CD4-positive, alpha-beta T cell treated with Interleukin-4 for 4 hours (primary cell): ENCODE measurements around the gene PTGDS.
A peak's percentile ranks its signal among the peaks of the same experiment; 100 is the strongest.

ENCODE experiments used
- DNase-seq: peaks from one replicate; pipeline ENCODE4 v3.0.0-alpha.2; 2020

Gene PTGDS

GRCh38 chr9:136974817-136975535 lies 2.3 kb upstream of the PTGDS start:
- peak; percentile 29 for DNase-seq

GRCh38 chr9:136975644-136976043 lies 1.7 kb upstream of the PTGDS start:
- DNase-seq, result no peak

DNA sequence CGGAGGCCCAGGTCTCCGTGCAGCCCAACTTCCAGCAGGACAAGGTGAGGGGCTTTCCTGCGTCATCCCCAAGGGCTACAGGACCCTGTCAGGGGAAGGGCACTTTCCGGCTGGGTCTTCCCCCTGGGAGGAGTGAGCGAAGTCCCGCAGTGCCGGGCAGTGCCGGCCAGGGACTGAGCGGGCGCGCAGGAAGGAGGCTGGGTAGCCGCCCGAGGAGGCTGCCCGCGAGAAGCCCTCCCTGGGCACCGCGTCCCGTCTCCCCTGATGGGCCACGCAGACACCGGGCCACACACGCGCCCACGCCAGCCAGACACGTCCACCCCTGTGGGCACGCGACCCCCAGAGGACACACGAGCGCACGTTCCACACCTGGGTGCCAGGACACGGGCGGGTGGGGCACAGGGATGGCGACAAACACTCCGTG lies 357 bp downstream of the PTGDS start:
- no peak for DNase-seq

DNA sequence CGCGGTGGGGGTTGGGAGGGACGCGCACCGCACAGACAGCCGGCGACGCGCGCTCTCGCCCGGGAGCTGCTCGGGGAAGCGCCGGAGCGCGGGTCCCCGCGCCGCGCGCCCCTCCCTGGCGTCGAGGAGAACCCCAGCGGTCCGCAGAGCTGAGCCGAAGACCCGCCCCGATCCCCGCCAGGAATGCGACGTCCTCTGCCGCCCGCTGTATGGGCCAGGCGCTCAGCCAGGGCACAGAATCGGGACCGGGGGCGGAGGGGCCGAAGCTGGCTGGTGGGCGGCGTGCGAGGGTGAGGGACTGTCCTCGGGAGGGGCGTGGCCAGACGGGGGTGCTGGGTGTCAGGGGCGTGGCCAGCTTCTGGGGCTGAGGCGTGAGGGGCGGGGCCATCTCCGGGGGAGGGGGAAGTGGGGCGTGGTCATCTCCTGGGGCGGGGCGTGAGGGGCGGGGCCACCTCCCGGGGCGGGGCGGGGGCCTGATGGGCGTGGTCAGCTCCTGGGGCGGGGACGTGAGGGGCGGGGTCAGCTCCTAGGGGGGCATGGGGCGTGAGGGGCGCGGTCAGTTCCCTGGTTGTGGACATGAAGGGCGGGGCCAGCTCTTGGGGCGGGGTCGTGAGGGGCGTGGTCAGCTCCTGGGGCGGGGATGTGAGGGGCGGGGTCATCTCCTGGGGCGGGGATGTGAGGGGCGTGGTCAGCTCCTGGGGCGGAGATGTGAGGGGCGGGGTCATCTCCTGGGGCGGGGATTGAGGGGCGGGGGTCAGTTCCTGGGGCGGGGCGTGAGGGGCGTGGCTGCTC lies 965 bp downstream of the PTGDS start:
- peak; percentile 39 for DNase-seq

DNA sequence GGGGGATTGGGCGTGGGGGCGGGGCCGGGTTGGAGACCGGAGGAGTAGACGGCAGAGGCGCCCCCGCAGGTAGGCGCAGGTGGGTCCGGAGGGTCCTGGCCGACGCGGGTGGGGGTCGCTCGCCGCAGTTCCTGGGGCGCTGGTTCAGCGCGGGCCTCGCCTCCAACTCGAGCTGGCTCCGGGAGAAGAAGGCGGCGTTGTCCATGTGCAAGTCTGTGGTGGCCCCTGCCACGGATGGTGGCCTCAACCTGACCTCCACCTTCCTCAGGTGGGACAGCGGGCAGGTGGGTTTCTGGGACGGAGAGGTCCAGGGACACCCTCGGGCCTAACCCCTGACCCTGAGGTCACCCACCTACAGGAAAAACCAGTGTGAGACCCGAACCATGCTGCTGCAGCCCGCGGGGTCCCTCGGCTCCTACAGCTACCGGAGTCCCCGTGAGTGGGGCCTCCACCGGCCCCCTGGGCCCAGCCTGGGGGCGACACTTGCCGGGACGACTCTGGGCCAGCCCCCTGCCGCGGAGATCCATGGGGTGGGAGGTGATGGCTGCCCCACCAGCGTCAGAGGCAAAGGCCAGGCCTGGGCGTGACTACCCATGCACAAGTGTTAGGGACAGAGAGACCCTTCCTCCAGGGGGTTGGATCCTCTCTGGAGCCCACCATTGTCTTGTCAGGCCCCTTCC lies 1.7 kb downstream of the PTGDS start:
- DNase-seq, result no peak

DNA sequence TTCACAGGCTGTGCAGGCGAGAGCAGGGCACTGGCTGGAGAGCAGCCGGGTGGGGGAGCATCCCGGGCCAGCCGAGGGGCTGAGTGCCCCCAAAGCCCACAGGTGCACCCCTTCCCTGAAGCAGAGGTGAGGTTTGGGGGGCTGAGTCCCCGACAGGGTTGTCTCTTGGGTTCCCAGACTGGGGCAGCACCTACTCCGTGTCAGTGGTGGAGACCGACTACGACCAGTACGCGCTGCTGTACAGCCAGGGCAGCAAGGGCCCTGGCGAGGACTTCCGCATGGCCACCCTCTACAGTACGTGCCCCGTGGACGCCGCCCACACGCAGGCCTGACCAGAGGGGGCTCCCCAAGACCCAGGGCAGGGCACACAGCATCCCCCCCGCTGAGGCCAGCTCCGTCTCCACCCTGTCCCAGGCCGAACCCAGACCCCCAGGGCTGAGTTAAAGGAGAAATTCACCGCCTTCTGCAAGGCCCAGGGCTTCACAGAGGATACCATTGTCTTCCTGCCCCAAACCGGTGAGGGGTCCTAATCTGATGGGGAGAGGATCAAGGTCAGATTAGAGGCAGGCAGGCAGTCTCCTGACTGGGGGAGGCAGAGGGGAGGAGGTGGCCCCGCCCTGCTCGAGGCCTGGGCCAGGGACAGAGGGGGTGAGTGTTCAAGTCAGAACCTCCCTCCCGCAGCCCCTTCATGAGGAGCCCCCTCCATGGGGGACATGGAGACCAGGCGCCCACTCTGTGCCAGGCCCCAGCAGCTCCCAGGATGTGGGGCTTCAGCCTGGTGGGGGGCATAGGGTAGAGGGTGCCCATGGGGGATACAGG lies 2.7 kb downstream of the PTGDS start:
- DNase-seq, result no peak

DNA sequence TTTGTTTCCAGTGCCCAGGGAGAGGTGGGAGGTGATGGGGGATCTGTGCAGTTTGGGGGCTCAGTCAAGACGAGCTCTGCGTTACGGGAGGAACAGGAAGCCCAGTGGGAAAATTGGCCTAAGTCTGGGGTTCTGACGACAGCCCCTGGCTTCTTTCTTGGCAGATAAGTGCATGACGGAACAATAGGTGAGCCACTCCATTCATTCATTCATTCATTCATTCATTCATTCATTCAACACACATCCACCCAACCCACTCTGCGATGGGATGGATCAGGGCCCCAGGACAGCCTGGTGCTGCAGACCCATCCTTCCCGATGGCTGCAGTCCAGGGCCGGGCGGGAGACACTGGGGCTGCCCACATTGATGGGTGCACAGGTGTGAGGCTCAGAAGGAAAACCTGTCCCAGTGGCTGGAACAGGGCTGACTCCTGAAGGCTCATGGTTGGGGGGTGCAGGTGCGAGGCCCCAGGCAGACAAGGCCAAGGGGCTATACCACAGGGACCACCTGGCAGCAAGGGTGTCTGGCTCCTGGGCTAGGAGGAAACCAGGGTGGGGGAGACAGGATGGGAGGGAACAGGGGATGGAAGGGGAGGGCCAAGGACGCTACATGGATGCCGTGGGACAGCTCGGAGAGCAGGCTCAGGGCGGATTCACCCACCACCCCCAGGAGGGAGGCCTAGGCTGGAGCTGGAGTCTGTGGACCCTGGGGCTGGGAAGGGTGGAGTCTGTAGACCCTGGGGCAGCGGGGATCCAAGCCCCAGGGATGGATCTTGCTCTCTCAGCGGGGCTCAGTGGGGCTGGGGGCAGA lies 3.6 kb downstream of the PTGDS start:
- DNase-seq, result no peak

- DNase-seq, result no peak
Observed at GRCh38 chr9:136981588-136982231, 4.4 kb downstream of the PTGDS start.

DNA sequence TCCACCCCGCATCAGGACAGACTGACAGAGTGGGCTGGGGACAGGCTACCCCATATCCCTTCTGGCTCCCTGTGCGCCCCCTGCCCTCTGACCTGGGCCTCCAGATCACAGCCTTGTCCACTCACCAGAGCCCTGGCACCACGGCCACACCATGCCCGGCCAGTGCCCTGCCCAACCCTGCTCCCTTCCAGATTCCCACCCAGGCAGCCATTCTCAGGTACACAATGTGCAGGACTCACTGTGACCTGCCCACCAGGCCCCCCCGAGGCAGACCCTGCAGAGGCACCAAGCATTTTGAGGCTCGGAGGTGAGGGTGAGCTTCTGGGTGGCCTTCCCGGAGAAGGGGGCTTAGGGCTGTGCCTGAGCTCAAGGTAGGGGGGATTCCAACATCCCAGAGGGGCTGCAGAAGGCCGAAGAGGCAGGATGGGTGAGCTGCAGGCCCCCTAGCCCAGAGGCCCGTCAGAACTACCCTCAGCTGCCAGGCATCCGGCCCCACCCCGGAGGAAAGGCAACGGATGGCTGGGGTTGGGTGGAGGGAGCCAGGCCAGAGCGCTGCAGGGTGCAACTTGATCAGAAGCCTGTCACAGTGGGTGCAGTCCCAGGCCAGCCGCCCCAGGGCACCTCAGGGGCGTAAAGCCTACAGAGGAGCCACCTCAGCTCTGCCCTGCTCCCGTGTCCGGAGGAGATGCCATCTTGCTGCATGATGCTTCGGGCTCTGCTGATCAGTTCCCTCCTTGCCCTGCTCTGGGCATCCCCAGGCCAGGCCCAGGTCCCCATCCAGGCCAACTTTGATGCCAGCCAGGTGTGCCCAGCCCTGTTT lies 5.1 kb downstream of the PTGDS start, which contains the start of gene LCNL1:
Gene LCNL1, plus strand, starts transcription at position 762 of the 820 bp plus-strand sequence. CDS start 594 bp downstream, outside the sequence.
- no peak for DNase-seq

DNA sequence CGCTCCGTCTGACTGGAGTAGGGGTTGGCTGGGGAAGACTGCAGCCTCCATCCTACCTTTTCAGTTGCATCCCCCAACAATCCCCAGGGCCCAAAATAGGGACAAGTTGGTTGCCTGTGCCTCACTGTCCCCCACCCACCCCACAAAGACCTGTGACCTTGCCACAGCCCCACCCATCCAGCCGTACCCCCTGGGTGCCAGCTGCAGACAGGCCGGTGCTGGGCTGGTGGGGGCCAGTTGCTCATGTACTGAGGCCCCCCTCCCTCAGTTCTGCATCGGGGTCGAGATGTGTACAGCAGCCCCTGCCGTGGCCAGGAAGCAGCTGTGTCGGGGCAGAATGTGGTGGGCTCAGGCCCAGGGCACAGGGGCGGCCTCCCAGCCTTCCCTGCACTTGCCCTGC lies 5.9 kb downstream of the PTGDS start:
- no peak for DNase-seq

GRCh38 chr9:136983656-136984314 lies 6.5 kb downstream of the PTGDS start:
- no peak for DNase-seq

- DNase-seq, result no peak
Observed at GRCh38 chr9:136984464-136985026, 7.2 kb downstream of the PTGDS start.

DNA sequence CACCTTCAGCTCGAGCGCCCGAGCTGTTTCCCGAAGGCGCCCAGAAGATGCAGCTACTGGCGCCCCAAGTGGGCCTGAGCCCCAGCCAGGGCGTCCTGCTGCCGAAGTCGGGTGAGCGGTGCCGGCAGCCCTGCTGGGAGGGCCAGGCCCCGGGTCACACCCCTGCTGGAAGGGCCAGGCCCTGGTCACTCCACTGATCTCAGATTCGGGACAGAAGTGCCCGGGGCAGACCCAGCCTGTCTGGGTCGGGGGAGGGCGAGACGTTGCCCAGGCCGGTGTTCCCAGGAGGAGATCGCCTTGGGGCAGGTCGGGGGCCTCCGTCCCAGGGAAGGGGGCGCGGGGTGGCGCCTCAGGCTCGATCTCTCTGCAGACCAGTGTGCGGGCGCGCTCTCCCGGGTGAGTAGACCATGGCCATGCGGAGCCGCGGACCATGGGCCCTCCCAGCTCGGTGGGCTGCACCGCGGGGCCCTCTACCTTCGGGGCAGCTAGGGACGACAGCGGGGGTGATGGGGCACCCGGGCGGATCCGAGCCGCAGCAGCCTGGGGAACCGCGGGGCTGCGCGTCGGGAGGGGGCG lies 7.8 kb downstream of the PTGDS start:
- DNase-seq, result no peak

GRCh38 chr9:136985853-136986252 lies 8.5 kb downstream of the PTGDS start:
- DNase-seq, result no peak

GRCh38 chr9:136988872-136989271 lies 11.6 kb downstream of the PTGDS start:
- DNase-seq, result no peak

DNA sequence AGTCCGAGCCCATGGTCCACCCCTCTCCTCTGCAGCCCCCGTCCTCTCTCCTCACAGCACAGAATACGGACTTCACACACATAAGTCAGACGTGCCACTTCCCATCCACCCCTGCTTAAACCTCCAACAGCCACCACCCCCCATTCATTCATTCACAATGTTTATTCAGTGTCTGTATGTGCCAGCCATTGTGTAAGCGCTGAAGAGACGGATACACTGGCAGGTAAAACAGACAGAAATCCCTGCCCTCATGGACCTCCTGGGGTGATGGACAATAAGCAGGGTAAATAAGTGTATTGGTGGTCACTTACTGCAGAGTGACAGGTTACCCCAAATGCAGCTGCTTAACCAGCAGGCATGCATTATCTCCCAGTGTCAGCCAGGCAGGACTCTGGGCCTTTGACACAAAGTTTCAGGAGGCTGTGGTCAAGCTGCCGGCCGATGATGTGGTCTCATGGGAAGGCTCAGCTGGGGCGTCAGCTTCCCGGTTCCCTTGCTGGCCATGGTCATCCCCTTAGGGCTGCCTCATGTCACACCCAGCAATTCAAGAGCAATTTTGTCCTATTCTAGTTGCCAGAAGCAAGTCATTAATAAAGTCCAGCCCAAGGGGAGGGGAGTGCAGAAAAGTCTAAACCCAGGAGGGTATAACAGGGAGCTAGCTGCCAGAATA lies 13.1 kb downstream of the PTGDS start:
- no peak for DNase-seq

- peak; percentile 89 for DNase-seq
Observed at GRCh38 chr9:136991993-136992818, 14.9 kb downstream of the PTGDS start, which contains the start of gene PAXX. TSS of gene PAXX (plus strand) at chr9:136992422. CDS start at chr9:136992444, 22 bp downstream.
